ENCODE data around the gene FBRS. TPM values are rescaled to one million over a fixed set of nuclear protein-coding genes. Genes with fewer than 3 reads are reported as not detected.

FBRS gene
- total and polyA plus RNA-seq, 2 of the 13 experiments (the other 11 are each of a cell fraction or from before 2014, with no cell fraction given): 13.7 to 16.2 TPM

DNA sequence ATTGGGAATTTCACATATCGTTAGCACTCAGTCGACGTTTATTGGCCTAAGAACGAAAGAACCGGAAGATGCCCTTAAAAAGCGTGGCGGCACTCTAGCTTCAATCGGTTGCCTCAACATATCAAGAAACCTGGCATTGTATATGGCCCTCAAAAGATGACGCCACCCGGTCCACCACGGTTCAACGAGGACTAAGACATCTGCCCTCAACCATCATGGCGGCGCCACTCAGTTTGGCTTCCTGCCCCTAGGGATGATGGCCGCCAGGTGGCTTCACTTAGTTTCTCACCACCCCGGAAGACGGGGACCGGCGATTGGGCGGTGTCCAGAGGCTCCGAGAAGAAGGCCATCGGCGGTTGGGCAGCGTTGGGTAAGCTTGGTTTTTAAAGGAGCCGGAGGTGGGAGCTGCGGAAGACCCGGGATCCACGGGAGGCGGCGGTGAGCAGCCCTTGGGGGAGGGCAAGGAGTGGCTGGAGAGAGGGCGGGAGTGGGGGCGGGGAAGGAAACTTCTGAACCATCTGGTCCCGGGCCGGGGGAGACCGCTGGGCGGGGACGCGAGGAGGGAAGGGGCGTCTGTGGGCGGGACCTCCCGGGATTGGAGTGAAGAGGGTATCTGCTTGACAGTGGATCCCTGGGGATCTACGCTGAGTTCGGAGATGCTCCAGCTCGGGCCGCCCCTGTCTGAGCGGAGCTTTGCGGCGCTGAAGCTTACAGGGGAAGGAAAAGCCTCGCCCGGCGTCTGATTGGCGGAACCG is 7.7 kb upstream of the FBRS start, which contains the start of gene PRR14 (continued):
- TF ChIP-seq HDAC6 (IDR thresholded peaks at IDR 0.05; ENCODE audit: low read depth, low read length) (no peak), RBM39 (IDR thresholded peaks at IDR 0.05; ENCODE audit: low read depth, low read length, poor library complexity, severe bottlenecking) (no peak), ERF (CRISPR knock-in tag; IDR thresholded peaks at IDR 0.05) (peak; percentile 40; the same call in 1 of the 2 replicates), KLF16 (CRISPR knock-in tag; IDR thresholded peaks at IDR 0.05) (peak in 1 of 2 experiments; percentile 62; a peak in 1 of 4 replicates), HNF4G (IDR thresholded peaks at IDR 0.05; ENCODE audit: borderline replicate concordance, low read depth, low read length) (no peak), HNF4G (CRISPR knock-in tag; IDR thresholded peaks at IDR 0.05; ENCODE audit: borderline replicate concordance, low read depth) (no peak), ZNF337 (CRISPR knock-in tag; IDR thresholded peaks at IDR 0.05; ENCODE audit: borderline replicate concordance, low read depth) (peak; percentile 49; the same call in 1 of the 2 replicates), HNRNPLL (IDR thresholded peaks at IDR 0.05; ENCODE audit: low read depth, low read length, poor library complexity, severe bottlenecking) (peak; percentile 91), REL (CRISPR knock-in tag; conservative IDR thresholded peaks at IDR 0.05) (no peak), ZMYM4 (CRISPR knock-in tag; IDR thresholded peaks at IDR 0.05) (peak; percentile 93), ONECUT2 (CRISPR knock-in tag; IDR thresholded peaks at IDR 0.05) (no peak), FOXO1 (CRISPR knock-in tag; IDR thresholded peaks at IDR 0.05) (no peak), ZNF468 (CRISPR knock-in tag; IDR thresholded peaks at IDR 0.05) (no peak), ZNF12 (CRISPR knock-in tag; IDR thresholded peaks at IDR 0.05) (no peak), TRIM24 (CRISPR knock-in tag; IDR thresholded peaks at IDR 0.05) (no peak), NR2C2 (CRISPR knock-in tag; IDR thresholded peaks at IDR 0.05; ENCODE audit: borderline replicate concordance) (peak; percentile 90), PHF20 (CRISPR knock-in tag; IDR thresholded peaks at IDR 0.05) (peak; percentile 86), ZSCAN22 (CRISPR knock-in tag; IDR thresholded peaks at IDR 0.05) (0 out of 2 replicates have a peak, but pooled peaks have one; percentile 34), SRY (CRISPR knock-in tag; IDR thresholded peaks at IDR 0.05) (peak; percentile 75; the same call in 1 of the 2 replicates), ZBTB7A (CRISPR knock-in tag; IDR thresholded peaks at IDR 0.05) (peak; percentile 51; the same call in 1 of the 2 replicates), ESRRA (CRISPR knock-in tag; IDR thresholded peaks at IDR 0.05; ENCODE audit: low read depth) (peak; percentile 63; the same call in 1 of the 2 replicates), ZNF703 (CRISPR knock-in tag; IDR thresholded peaks at IDR 0.05; ENCODE audit: borderline replicate concordance) (no peak), ZNF841 (CRISPR knock-in tag; IDR thresholded peaks at IDR 0.05; ENCODE audit: borderline replicate concordance) (no peak), KLF6 (CRISPR knock-in tag; IDR thresholded peaks at IDR 0.05) (no peak; the same call in 1 of the 2 replicates), NFIB (CRISPR knock-in tag; IDR thresholded peaks at IDR 0.05; ENCODE audit: borderline replicate concordance) (no peak), U2AF2 (IDR thresholded peaks at IDR 0.05; ENCODE audit: low read depth, low read length) (no peak)
- TF ChIP-seq, protein P1, sequence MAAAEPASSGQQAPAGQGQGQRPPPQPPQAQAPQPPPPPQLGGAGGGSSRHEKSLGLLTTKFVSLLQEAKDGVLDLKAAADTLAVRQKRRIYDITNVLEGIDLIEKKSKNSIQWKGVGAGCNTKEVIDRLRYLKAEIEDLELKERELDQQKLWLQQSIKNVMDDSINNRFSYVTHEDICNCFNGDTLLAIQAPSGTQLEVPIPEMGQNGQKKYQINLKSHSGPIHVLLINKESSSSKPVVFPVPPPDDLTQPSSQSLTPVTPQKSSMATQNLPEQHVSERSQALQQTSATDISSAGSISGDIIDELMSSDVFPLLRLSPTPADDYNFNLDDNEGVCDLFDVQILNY (CRISPR knock-in tag; conservative IDR thresholded peaks at IDR 0.05): no peak
- TF ChIP-seq, protein P2, sequence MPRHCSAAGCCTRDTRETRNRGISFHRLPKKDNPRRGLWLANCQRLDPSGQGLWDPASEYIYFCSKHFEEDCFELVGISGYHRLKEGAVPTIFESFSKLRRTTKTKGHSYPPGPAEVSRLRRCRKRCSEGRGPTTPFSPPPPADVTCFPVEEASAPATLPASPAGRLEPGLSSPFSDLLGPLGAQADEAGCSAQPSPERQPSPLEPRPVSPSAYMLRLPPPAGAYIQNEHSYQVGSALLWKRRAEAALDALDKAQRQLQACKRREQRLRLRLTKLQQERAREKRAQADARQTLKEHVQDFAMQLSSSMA (CRISPR knock-in tag; IDR thresholded peaks at IDR 0.05): peak; percentile 10; the same call in 1 of the 2 replicates
- TF ChIP-seq, protein P3, sequence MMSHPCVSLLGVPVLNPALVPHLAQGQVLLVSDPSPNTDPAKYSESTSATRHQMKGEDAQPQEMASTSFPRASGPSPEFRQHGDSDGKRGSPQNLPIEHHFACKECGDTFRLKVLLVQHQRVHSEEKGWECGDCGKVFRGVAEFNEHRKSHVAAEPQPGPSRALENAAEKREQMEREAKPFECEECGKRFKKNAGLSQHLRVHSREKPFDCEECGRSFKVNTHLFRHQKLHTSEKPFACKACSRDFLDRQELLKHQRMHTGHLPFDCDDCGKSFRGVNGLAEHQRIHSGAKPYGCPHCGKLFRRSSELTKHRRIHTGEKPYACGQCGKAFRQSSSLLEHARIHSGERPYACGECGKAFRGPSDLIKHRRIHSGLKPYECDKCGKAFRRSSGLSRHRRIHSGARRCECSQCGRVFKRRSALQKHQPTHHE (CRISPR knock-in tag; IDR thresholded peaks at IDR 0.05; ENCODE audit: borderline replicate concordance): 0 out of 2 replicates have a peak, but pooled peaks have one; percentile 55
